ENCODE data around the gene KDR. TPM values are rescaled to one million over a fixed set of nuclear protein-coding genes. Genes with fewer than 3 reads are reported as not detected.

KDR gene
- total RNA-seq, 1 experiment from 2014 or later = 0.52 TPM

GRCh38 chr4:55154933-55155332 is 29.5 kb upstream of the KDR start:
- BruUV-seq (replicated peaks) = no TSS peak
- DNase-seq (ENCODE audit: low read depth, low spot score) (no peak), ATAC-seq (no peak)
- Histone ChIP-seq H3K4me1 (ENCODE audit: control insufficient read depth in 1 of 2, insufficient read depth in 2 of 2, low read length in 2 of 2) (no peaks in the 10 kb centered on the region), H3K9ac (ENCODE audit: low read length) (no peak overlapping the region), H3K4me2 (ENCODE audit: low read length) (no peak overlapping the region), H2AFZ (ENCODE audit: low read depth, low read length, poor library complexity, severe bottlenecking) (no peak overlapping the region), H3K4me3 (replicated peaks in 1 of 2; ENCODE audit: low read depth in 1 of 2, low read length in 2 of 2) (no peak overlapping the region), H3K27me3 (ENCODE audit: insufficient read depth, low read length) (no peaks in the 10 kb centered on the region), H4K20me1 (ENCODE audit: insufficient read depth) (no peaks in the 10 kb centered on the region), H3K27ac (ENCODE audit: low read depth, low read length) (no peak overlapping the region), H3K36me3 (ENCODE audit: control insufficient read depth in 1 of 2, insufficient read depth in 2 of 2, low read length in 2 of 2) (no peaks in the 10 kb centered on the region), H3K9me3 (ENCODE audit: control insufficient read depth in 1 of 2, insufficient read depth in 1 of 2, low read depth in 1 of 2, low read length in 2 of 2) (no peaks in the 10 kb centered on the region), H3K9me2 (ENCODE audit: insufficient read depth) (no peaks in the 10 kb centered on the region), H3K79me2 (ENCODE audit: insufficient read depth, low read length) (no peaks in the 10 kb centered on the region)
- ChIA-PET CTCF (no interaction called here), POLR2A (no interaction called here), RAD21 (ENCODE audit: low non-redundant PET in 1 of 2, low total read pairs in 2 of 2, uncharacterized antibody in 2 of 2, unreplicated experiment in 2 of 2) (interaction anchor here in 1 of 2 experiments (0.6 kb wide), 1 partner anchor 58 kb away, joined by 4 read pairs; no protein-coding TSS in a partner anchor)
- intact Hi-C loops (cut with micrococcal nuclease) = no loop called here
- no peak for TF ChIP-seq ZBTB33 (IDR thresholded peaks at IDR 0.05; ENCODE audit: extremely low read depth, insufficient replicate concordance, low read length)
- no peak for TF ChIP-seq TCF7L2 (IDR thresholded peaks at IDR 0.05; ENCODE audit: borderline replicate concordance, extremely low read depth, insufficient read depth, insufficient read length)
- no peak for TF ChIP-seq ZNF274 (IDR thresholded peaks at IDR 0.05; ENCODE audit: low read depth, low read length)
- no peak for TF ChIP-seq EGR1 (IDR thresholded peaks at IDR 0.05; ENCODE audit: low read depth)

GRCh38 chr4:55154290-55154880 is 29.0 kb upstream of the KDR start:
- POLR2A ChIA-PET = no interaction called here
- Histone ChIP-seq H2AFZ (ENCODE audit: low read depth, low read length, poor library complexity, severe bottlenecking) (no peak overlapping the region), H3K9me3 (ENCODE audit: control insufficient read depth in 1 of 2, insufficient read depth in 1 of 2, low read depth in 1 of 2, low read length in 2 of 2) (no peaks in the 10 kb centered on the region), H3K79me2 (ENCODE audit: insufficient read depth, low read length) (no peaks in the 10 kb centered on the region), H3K4me3 (replicated peaks in 1 of 2; ENCODE audit: low read depth in 1 of 2, low read length in 2 of 2) (no peak overlapping the region), H3K27ac (ENCODE audit: low read depth, low read length) (no peak overlapping the region), H3K36me3 (ENCODE audit: control insufficient read depth in 1 of 2, insufficient read depth in 2 of 2, low read length in 2 of 2) (no peaks in the 10 kb centered on the region), H3K9me2 (ENCODE audit: insufficient read depth) (no peaks in the 10 kb centered on the region), H3K27me3 (ENCODE audit: insufficient read depth, low read length) (no peaks in the 10 kb centered on the region), H4K20me1 (ENCODE audit: insufficient read depth) (no peaks in the 10 kb centered on the region), H3K4me1 (ENCODE audit: control insufficient read depth in 1 of 2, insufficient read depth in 2 of 2, low read length in 2 of 2) (no peaks in the 10 kb centered on the region), H3K9ac (ENCODE audit: low read length) (no peak overlapping the region), H3K4me2 (ENCODE audit: low read length) (no peak overlapping the region)
- BruUV-seq (replicated peaks) = no TSS peak
- RAD21 ChIA-PET (ENCODE audit: low non-redundant PET in 1 of 2, low total read pairs in 2 of 2, uncharacterized antibody in 2 of 2, unreplicated experiment in 2 of 2) = interaction anchor here in 1 of 2 experiments (0.6 kb wide), 1 partner anchor 58 kb away, joined by 4 read pairs; no protein-coding TSS in a partner anchor
- TF ChIP-seq ATF3 (IDR thresholded peaks at IDR 0.05) (no peak), JUND (IDR thresholded peaks at IDR 0.05) (no peak), ZNF274 (IDR thresholded peaks at IDR 0.05; ENCODE audit: low read depth, low read length) (no peak), SIN3A (IDR thresholded peaks at IDR 0.05; ENCODE audit: low read depth) (no peak), EGR1 (IDR thresholded peaks at IDR 0.05; ENCODE audit: low read depth) (no peak), RAD21 (IDR thresholded peaks at IDR 0.05; ENCODE audit: low read depth) (no peak), ZFX (IDR thresholded peaks at IDR 0.05) (no peak), FOSL1 (IDR thresholded peaks at IDR 0.05; ENCODE audit: low read depth) (no peak)
- intact Hi-C loops (cut with micrococcal nuclease) = no loop called here
- no peak for ATAC-seq
- CTCF ChIA-PET = no interaction called here
- DNase-seq (ENCODE audit: low read depth, low spot score) = no peak

Measured in HCT116 (cell line).